ENCODE measurements around the gene STARD8. TPM values are rescaled to one million over a fixed set of nuclear protein-coding genes. Genes with fewer than 3 reads are reported as not detected.

Gene STARD8
- total RNA-seq, 1 experiment from 2014 or later, result not detected

DNA sequence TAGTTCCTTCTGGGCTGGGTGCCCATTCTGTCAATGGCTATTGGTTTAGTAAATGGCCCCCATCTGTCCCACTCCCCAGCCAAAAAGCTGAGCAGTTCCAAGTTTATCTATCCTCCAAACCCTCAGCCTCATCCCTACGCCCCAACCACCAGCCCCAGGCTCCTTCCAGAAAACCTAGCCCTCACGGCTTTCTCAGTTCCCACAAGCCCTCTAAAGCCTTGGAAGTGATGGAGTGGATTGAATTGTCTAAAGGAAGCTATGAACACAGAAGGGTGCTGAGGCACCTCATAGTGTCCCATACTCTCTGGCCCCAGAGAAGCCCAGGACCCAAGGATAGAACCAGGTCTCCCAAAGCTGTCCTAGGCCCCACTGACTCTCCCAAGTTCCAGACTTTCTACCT lies 105.8 kb downstream of the STARD8 start:
- POLR2A ChIA-PET, result no interaction called here
- peaks cover 3% of the 10 kb centered on the region for H3K27me3 Mint-ChIP-seq (ENCODE audit: insufficient read depth, unreplicated experiment)

DNA sequence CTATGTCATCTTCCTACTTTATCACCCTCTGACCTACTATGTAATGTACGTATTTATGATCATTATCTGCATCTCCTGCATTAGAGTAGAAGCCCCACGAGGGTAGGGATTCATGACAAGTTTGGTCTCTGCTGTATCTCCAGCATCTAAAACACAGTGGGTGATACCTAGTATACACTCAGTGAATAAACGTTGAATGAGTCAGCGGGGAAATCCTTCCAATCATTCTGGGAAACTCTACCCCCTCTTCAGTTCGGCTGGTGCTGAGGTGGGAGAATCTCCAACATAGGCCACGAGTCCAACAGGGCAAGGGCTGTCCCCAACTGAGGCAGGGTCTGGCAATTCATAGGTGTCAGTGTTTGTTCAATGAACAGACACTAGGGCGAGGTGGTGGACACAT lies 106.9 kb downstream of the STARD8 start:
- POLR2A ChIA-PET, result no interaction called here
- TF ChIP-seq, protein P1, sequence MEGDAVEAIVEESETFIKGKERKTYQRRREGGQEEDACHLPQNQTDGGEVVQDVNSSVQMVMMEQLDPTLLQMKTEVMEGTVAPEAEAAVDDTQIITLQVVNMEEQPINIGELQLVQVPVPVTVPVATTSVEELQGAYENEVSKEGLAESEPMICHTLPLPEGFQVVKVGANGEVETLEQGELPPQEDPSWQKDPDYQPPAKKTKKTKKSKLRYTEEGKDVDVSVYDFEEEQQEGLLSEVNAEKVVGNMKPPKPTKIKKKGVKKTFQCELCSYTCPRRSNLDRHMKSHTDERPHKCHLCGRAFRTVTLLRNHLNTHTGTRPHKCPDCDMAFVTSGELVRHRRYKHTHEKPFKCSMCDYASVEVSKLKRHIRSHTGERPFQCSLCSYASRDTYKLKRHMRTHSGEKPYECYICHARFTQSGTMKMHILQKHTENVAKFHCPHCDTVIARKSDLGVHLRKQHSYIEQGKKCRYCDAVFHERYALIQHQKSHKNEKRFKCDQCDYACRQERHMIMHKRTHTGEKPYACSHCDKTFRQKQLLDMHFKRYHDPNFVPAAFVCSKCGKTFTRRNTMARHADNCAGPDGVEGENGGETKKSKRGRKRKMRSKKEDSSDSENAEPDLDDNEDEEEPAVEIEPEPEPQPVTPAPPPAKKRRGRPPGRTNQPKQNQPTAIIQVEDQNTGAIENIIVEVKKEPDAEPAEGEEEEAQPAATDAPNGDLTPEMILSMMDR (IDR thresholded peaks at IDR 0.05; ENCODE audit: insufficient read depth in 1 of 2, low read depth in 1 of 2, low read length in 1 of 2, severe bottlenecking in 1 of 2, unreplicated experiment in 1 of 2), result no peak
- H3K4me3 Mint-ChIP-seq (ENCODE audit: unreplicated experiment), result no peak overlapping the region
- no peak overlapping the region for H3K27ac Mint-ChIP-seq (ENCODE audit: unreplicated experiment)
- intact Hi-C loops (cut with micrococcal nuclease; ENCODE audit: unreplicated experiment), result no loop called here
- DNase-seq, result no peak
- H3K27me3 ChIP-seq (replicated peaks; ENCODE audit: control insufficient read depth, insufficient read depth, low read length), result no peaks in the 10 kb centered on the region
- BruUV-seq (replicated peaks), result no TSS peak
- no peaks in the 10 kb centered on the region for H3K36me3 ChIP-seq (ENCODE audit: control insufficient read depth, insufficient read depth, low read length)
- H3K4me1 ChIP-seq, result no peaks in the 10 kb centered on the region
- no peak overlapping the region for H3K4me3 ChIP-seq (ENCODE audit: low read depth, low read length)
- H3K9me3 Mint-ChIP-seq (ENCODE audit: unreplicated experiment), result no peaks in the 10 kb centered on the region
- no peaks in the 10 kb centered on the region for H3K9me3 ChIP-seq
- CTCF ChIA-PET, result no interaction called here
- no peaks in the 10 kb centered on the region for H3K4me1 Mint-ChIP-seq (ENCODE audit: low read depth, unreplicated experiment)
- peaks cover 3% of the 10 kb centered on the region for H3K27me3 Mint-ChIP-seq (ENCODE audit: insufficient read depth, unreplicated experiment)
- no peaks in the 10 kb centered on the region for H3K36me3 Mint-ChIP-seq (ENCODE audit: insufficient read depth, unreplicated experiment)

More for the DNA sequence above, 105.8 kb downstream of the STARD8 start:
- Histone ChIP-seq H3K27me3 (replicated peaks; ENCODE audit: control insufficient read depth, insufficient read depth, low read length) (no peaks in the 10 kb centered on the region), H3K9me3 (no peaks in the 10 kb centered on the region), H3K4me1 (no peaks in the 10 kb centered on the region), H3K4me3 (ENCODE audit: low read depth, low read length) (no peak overlapping the region), H3K36me3 (ENCODE audit: control insufficient read depth, insufficient read depth, low read length) (no peaks in the 10 kb centered on the region)
- intact Hi-C loops (cut with micrococcal nuclease; ENCODE audit: unreplicated experiment), result no loop called here
- CTCF ChIA-PET, result no interaction called here
- BruUV-seq (replicated peaks), result no TSS peak
- H3K4me3 Mint-ChIP-seq (ENCODE audit: unreplicated experiment), result no peak overlapping the region
- DNase-seq, result no peak
- no peaks in the 10 kb centered on the region for H3K9me3 Mint-ChIP-seq (ENCODE audit: unreplicated experiment)
- TF ChIP-seq, protein P1 (IDR thresholded peaks at IDR 0.05; ENCODE audit: insufficient read depth in 1 of 2, low read depth in 1 of 2, low read length in 1 of 2, severe bottlenecking in 1 of 2, unreplicated experiment in 1 of 2), result no peak
- H3K4me1 Mint-ChIP-seq (ENCODE audit: low read depth, unreplicated experiment), result no peaks in the 10 kb centered on the region
- no peak overlapping the region for H3K27ac Mint-ChIP-seq (ENCODE audit: unreplicated experiment)
- no peaks in the 10 kb centered on the region for H3K36me3 Mint-ChIP-seq (ENCODE audit: insufficient read depth, unreplicated experiment)

DNA sequence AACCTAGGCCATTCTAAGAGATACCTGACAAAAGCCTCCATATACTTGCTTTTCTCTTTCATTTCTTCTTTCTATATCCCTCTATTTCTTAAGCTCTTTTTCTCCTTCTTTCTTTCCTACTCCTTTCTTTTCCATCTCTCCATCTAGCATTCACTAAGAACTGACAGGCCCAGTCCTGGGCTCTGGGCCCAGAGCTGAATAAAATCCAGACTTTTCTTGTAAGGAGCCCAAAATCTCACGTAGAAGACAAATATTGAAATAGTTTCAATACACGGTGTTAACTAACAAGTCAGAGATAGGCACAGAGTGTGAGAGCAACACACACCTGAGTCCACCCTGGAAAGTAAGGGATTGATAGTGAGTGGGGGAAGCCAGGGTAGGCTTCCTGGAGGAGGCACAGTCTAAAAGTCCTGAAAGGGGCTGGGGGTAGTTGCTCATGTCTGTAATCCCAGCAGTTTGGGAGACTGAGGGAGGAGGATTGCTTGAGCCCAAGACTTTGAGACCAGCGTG lies 108.2 kb downstream of the STARD8 start:
- ChIA-PET CTCF (no interaction called here), POLR2A (no interaction called here)
- no peak for DNase-seq
- Histone ChIP-seq H3K36me3 (ENCODE audit: control insufficient read depth, insufficient read depth, low read length) (no peaks in the 10 kb centered on the region), H3K27me3 (replicated peaks; ENCODE audit: control insufficient read depth, insufficient read depth, low read length) (no peaks in the 10 kb centered on the region), H3K4me1 (no peaks in the 10 kb centered on the region), H3K4me3 (ENCODE audit: low read depth, low read length) (no peak overlapping the region), H3K9me3 (no peaks in the 10 kb centered on the region)
- intact Hi-C loops (cut with micrococcal nuclease; ENCODE audit: unreplicated experiment), result no loop called here
- TF ChIP-seq, protein P1 (IDR thresholded peaks at IDR 0.05; ENCODE audit: insufficient read depth in 1 of 2, low read depth in 1 of 2, low read length in 1 of 2, severe bottlenecking in 1 of 2, unreplicated experiment in 1 of 2), result no peak
- no peak overlapping the region for H3K4me3 Mint-ChIP-seq (ENCODE audit: unreplicated experiment)
- no peak overlapping the region for H3K27ac Mint-ChIP-seq (ENCODE audit: unreplicated experiment)
- H3K4me1 Mint-ChIP-seq (ENCODE audit: low read depth, unreplicated experiment), result no peaks in the 10 kb centered on the region
- H3K27me3 Mint-ChIP-seq (ENCODE audit: insufficient read depth, unreplicated experiment), result peaks cover 6% of the 10 kb centered on the region
- no peaks in the 10 kb centered on the region for H3K9me3 Mint-ChIP-seq (ENCODE audit: unreplicated experiment)
- no peaks in the 10 kb centered on the region for H3K36me3 Mint-ChIP-seq (ENCODE audit: insufficient read depth, unreplicated experiment)
- no TSS peak for BruUV-seq (replicated peaks)

Measured in Caco-2 (cell line).